Lung (tissue), 12 donors: ENCODE measurements around the gene HAUS1. TPM values are rescaled to one million over a fixed set of nuclear protein-coding genes. Genes with fewer than 3 reads are reported as not detected.

ENCODE experiments used
- ATAC-seq: fragments of 200-7000 bp; cut with Tn5 transposase; one replicate; pipeline ENCODE4 v1.9.1; 2020; ENCODE audit warnings: moderate number of reproducible peaks; ENCODE audit not compliant: insufficient read depth, low FRiP score
- DNase-seq, 3 donors: peaks; one replicate each; pipeline ENCODE4 v3.0.0-alpha.2; 2013 to 2017
- H3K27ac ChIP-seq, 2 donors: one replicate each; pipeline ENCODE4 v1.5.1; 2013; ENCODE audit warnings: mild to moderate bottlenecking in 2 of 2, moderate library complexity in 2 of 2, control low read depth in 1 of 2, inconsistent platforms in 1 of 2, low read depth in 1 of 2, low read length in 1 of 2
- H3K27me3 ChIP-seq, 3 donors: one replicate each; pipeline ENCODE4 v1.5.1; 2013; ENCODE audit warnings: low read length in 2 of 3; ENCODE audit not compliant: control insufficient read depth in 3 of 3, insufficient read depth in 3 of 3
- H3K36me3 ChIP-seq, 4 donors: one replicate each; pipeline ENCODE4 v1.5.1; 2013; ENCODE audit warnings: low read length in 4 of 4, mild to moderate bottlenecking in 1 of 4, moderate library complexity in 1 of 4; ENCODE audit not compliant: control insufficient read depth in 4 of 4, insufficient read depth in 4 of 4
- H3K4me1 ChIP-seq, 5 donors: one replicate each; pipeline ENCODE4 v1.5.1; 2013; ENCODE audit warnings: low read length in 5 of 5, mild to moderate bottlenecking in 2 of 5, moderate library complexity in 1 of 5; ENCODE audit not compliant: control insufficient read depth in 5 of 5, insufficient read depth in 5 of 5
- H3K4me3 ChIP-seq: one replicate; pipeline ENCODE4 v1.5.1; 2013; ENCODE audit warnings: mild to moderate bottlenecking, control low read depth, moderate library complexity
- H3K9ac ChIP-seq, 2 donors: one replicate each; pipeline ENCODE4 v1.5.1; 2013; ENCODE audit warnings: low read length in 2 of 2, control low read depth in 1 of 2; ENCODE audit not compliant: insufficient read depth in 1 of 2
- H3K9me3 ChIP-seq, 4 donors: one replicate each; pipeline ENCODE4 v1.5.1; 2013; ENCODE audit warnings: low read length in 3 of 4, mild to moderate bottlenecking in 1 of 4, moderate library complexity in 1 of 4; ENCODE audit not compliant: control insufficient read depth in 4 of 4, insufficient read depth in 3 of 4
- CTCF ChIP-seq: IDR thresholded peaks from 2 replicates; pipeline ENCODE4 v1.5.1; 2012; ENCODE audit warnings: mild to moderate bottlenecking; ENCODE audit errors: control extremely low read depth, extremely low read depth
- WGBS, 2 donors: extraction: QIAGEN DNeasy Blood & Tissue Kit; methylation state at CpG; one replicate each; pipeline ENCODE4 v1.1.7; 2013; 5-methylcytosine and 5-hydroxymethylcytosine counted together
- polyA plus RNA-seq, 2 donors: library from polyadenylated mRNA; stranded (reverse); fragments of 200-250 nt; gene quantifications; one replicate each; pipeline ENCODE4 v1.2.1, GENCODE V29; 2013
- total RNA-seq, 2 donors: library from RNA; depleted of rRNA in 1 of 2; stranded (reverse); fragments of >200 nt in 1 of 2; gene quantifications; one replicate each; pipeline ENCODE4 v1.2.1, GENCODE V29; 2014 to 2021
- donor health status: control.
- donor health status: control.
- donor health status: Bipolar disorder and iron deficiency.
- donor health status: healthy.
- donor health status: DM: yes; HTN: yes; CAD: no.

HAUS1 gene
- total and polyA plus RNA-seq, 4 donors: 16.8 to 27.7 (median 20.4) TPM

DNA sequence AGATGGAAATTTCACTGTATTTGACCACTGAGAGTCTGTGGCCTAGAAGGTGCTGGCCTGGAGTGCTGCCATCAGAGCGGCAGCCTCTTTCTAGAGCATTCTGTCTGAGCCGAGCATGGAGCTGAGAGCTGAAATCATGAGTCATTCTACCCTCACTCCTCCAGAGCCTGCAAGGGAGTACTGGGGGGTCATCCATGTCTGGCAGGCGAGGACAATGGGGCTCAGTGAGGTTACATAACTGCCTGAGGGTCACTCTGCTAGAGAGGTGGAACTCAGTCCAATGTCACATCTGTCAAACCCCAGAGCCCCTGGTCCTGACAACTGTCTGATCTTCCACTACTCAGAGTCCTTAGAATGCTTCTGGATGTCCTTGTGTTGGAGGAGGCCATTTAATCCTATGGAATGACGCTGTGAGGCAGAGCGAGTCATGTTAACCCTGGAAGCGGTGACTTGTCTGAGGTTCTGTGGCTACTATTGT is 65.3 kb downstream of the HAUS1 start:
- whole genome bisulfite sequencing, 2 donors: 82 to 92% methylated on average over 6 of the region's 6 CpGs
- no peak for DNase-seq
- no peak for TF ChIP-seq CTCF
- H3K9me3 ChIP-seq: no peaks in the 10 kb centered on the region
- ATAC-seq: no peak
- H3K4me3 ChIP-seq: no peak overlapping the region
- H3K27me3 ChIP-seq: no peaks in the 10 kb centered on the region
- no peaks in the 10 kb centered on the region for H3K36me3 ChIP-seq
- H3K4me1 ChIP-seq: peaks cover 0 to 6% (median 0%) of the 10 kb centered on the region in 5 donors
- no peak overlapping the region for H3K9ac ChIP-seq
- H3K27ac ChIP-seq: no peak overlapping the region

DNA sequence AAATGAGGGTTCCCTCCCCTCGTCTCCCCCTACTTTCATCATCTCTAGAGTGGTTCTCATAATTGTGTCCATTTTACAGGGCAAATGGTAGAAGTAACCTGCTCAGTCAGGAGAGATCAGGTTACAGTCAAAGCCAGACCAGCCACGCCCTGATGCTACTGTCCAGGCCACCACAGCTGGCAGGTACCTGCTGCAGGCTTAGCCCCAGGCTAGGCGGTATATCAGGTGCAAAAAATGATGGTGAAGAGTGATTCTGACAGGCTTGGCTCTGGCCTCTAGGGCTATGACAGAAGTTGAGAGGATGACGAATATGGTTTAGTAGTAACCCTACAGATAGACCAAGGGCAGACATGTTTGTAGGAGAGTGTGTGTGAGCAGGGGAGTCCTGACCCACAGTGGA is 67.1 kb downstream of the HAUS1 start:
- Histone ChIP-seq H3K4me1 (peaks cover 3 to 15% (median 4%) of the 10 kb centered on the region in 5 donors), H3K36me3 (no peaks in the 10 kb centered on the region), H3K9me3 (no peaks in the 10 kb centered on the region), H3K4me3 (no peak overlapping the region), H3K9ac (no peak overlapping the region), H3K27ac (no peak overlapping the region), H3K27me3 (no peaks in the 10 kb centered on the region)
- no peak for TF ChIP-seq CTCF
- ATAC-seq (no peak), DNase-seq (no peak)
- 91 to 97% methylated on average over 4 of the region's 4 CpGs for WGBS, 2 donors

GRCh38 chr18:46173393-46174341 is 69.5 kb downstream of the HAUS1 start:
- Histone ChIP-seq H3K9me3 (no peaks in the 10 kb centered on the region), H3K4me1 (peaks cover 3 to 15% (median 4%) of the 10 kb centered on the region in 5 donors), H3K4me3 (peak overlapping the region; percentile 100), H3K9ac (peak overlapping the region; percentile 75 to 82), H3K27me3 (no peaks in the 10 kb centered on the region), H3K27ac (peak overlapping the region; percentile 95 to 99), H3K36me3 (no peaks in the 10 kb centered on the region)
- WGBS, 2 donors: 0 to 1% methylated on average over 90 to 95 of the region's 95 CpGs
- DNase-seq (peak; percentile 95 to 97 (median 95)), ATAC-seq (peak; percentile 96)
- TF ChIP-seq CTCF: peak; percentile 81
